Measurements from ENCODE around the gene PAX2. TPM values are rescaled to one million over a fixed set of nuclear protein-coding genes. Genes with fewer than 3 reads are reported as not detected.

PAX2 gene
- total and polyA plus RNA-seq, 9 donors: 0.05 TPM; not detected in 8

DNA sequence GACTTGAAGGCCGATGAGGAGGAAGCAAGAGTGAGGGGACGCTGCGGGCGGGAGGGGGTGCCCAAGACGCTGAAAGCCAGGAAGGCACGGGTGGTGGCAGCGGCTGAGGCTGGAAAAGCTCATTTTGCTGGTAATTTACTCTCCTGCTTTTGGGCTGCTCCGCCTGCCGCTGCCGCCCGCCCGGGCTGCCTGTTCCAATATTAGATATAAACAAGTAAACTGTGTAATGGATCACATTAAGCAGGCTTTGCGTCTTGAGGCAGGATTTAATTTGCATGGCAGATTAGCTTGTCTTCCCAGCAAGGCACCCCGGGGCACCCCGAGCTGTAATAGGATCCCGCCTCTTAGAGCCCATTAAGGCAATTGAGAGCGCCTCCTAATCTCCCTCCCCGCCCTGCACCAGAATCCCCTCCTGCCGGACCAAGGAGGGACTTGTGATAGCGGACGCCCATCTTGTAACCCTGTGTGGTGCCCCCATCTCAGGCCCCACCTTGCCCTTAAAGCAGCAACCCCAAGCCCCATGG, 121.3 kb downstream of the PAX2 start:
- Histone ChIP-seq H3K27ac (ENCODE audit: low read length) (no peak overlapping the region), H3K36me3 (ENCODE audit: control insufficient read depth, insufficient read depth, low read length) (no peaks in the 10 kb centered on the region), H3K4me1 (ENCODE audit: control insufficient read depth, insufficient read depth, low read length) (peaks cover 5% of the 10 kb centered on the region), H3K27me3 (ENCODE audit: control insufficient read depth, insufficient read depth, low read length) (peaks cover 23% of the 10 kb centered on the region), H3K4me3 (ENCODE audit: low read length) (no peak overlapping the region), H3K9me3 (replicated peaks; ENCODE audit: control insufficient read depth, low read depth, low read length) (no peaks in the 10 kb centered on the region)
- WGBS (ENCODE audit: insufficient coverage): 12% methylated on average over 12 of the region's 21 CpGs
- DNase-seq: no peak

DNA sequence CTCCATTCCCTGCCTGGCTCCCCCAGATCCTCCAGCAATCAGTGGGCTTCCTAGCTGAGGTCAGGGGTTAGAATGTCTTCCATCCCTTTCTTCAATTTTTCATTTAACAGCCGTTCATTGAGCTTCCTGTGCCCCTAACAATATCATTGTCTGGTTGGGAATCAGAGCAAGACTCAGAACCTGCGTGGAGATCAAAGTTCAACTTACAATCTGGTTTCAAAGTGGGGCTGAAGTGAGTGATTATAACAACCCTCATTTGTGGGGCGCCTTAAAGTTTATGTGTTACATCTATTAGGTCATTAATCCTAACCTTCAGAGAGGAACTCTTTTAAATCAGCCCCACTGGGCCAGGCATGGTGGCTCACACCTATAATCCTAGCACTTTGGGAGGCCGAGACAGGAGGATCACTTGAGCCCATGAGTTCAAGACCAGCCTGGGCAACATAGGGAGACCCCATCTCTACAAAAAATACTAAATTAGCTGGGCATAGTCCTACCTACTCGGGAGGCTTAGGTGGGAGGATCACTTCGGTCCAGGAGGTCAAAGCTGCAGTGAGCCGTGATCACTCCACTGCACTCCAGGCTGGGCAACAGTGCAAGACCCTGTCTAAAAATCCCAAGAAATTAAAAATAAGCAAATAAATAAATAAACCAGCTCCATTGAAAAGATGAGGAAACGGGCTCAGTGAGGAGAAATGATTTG, 122.0 kb downstream of the PAX2 start:
- Histone ChIP-seq H3K36me3 (ENCODE audit: control insufficient read depth, insufficient read depth, low read length) (no peaks in the 10 kb centered on the region), H3K4me1 (ENCODE audit: control insufficient read depth, insufficient read depth, low read length) (peaks cover 5% of the 10 kb centered on the region), H3K27me3 (ENCODE audit: control insufficient read depth, insufficient read depth, low read length) (peaks cover 22% of the 10 kb centered on the region), H3K9me3 (replicated peaks; ENCODE audit: control insufficient read depth, low read depth, low read length) (no peaks in the 10 kb centered on the region), H3K27ac (ENCODE audit: low read length) (no peak overlapping the region), H3K4me3 (ENCODE audit: low read length) (no peak overlapping the region)
- WGBS (ENCODE audit: insufficient coverage): 100% methylated on average over 1 of the region's 8 CpGs
- DNase-seq: no peak

DNA sequence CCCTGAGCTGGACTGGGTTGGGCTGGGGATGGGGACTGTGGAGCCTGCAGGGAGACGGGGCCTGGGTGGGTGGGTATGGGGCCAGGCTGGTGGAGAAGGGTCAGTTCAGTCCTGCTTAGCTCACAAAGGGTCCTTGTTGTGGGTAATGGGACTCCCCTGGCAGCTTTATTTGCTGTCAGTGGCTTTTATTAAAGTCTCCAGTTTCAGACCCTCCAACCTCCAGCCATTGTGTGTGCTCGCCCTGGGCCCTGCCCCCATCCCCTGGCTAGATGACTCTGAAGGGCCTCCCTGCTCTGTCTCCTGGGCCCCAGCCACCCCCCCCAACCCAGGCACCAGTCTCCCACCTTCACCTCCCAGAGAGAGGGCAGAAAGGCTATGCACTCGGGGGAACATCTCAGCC, 123.0 kb downstream of the PAX2 start:
- no peak overlapping the region for H3K27ac ChIP-seq (ENCODE audit: low read length)
- peaks cover 5% of the 10 kb centered on the region for H3K4me1 ChIP-seq (ENCODE audit: control insufficient read depth, insufficient read depth, low read length)
- H3K36me3 ChIP-seq (ENCODE audit: control insufficient read depth, insufficient read depth, low read length): no peaks in the 10 kb centered on the region
- no peak overlapping the region for H3K4me3 ChIP-seq (ENCODE audit: low read length)
- H3K27me3 ChIP-seq (ENCODE audit: control insufficient read depth, insufficient read depth, low read length): peaks cover 19% of the 10 kb centered on the region
- H3K9me3 ChIP-seq (replicated peaks; ENCODE audit: control insufficient read depth, low read depth, low read length): no peaks in the 10 kb centered on the region
- no peak for DNase-seq
- 50% methylated on average over 2 of the region's 3 CpGs for WGBS (ENCODE audit: insufficient coverage)

DNA sequence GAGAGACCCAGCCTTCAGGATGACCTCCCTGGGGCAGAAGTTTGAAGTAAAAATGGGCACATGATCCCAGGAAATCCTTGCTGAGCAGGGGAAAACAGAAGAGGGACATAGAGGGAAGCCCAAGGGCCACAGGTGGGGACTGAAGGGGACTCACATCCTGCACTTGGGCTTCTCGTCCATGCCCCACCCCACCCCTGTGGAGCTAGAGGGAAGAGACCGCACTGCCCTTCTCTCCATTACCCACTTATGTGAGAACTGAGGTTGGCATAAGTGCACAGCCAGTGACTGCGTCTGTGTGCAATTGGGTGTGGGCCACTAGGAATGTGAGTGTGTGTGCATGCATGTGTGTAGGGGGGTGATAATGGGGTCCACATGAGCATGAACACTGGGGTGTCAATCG, 124.0 kb downstream of the PAX2 start:
- H3K9me3 ChIP-seq (replicated peaks; ENCODE audit: control insufficient read depth, low read depth, low read length): no peaks in the 10 kb centered on the region
- 83% methylated on average over 2 of the region's 4 CpGs for WGBS (ENCODE audit: insufficient coverage)
- H3K27me3 ChIP-seq (ENCODE audit: control insufficient read depth, insufficient read depth, low read length): peaks cover 19% of the 10 kb centered on the region
- H3K36me3 ChIP-seq (ENCODE audit: control insufficient read depth, insufficient read depth, low read length): no peaks in the 10 kb centered on the region
- DNase-seq: no peak
- no peak overlapping the region for H3K4me3 ChIP-seq (ENCODE audit: low read length)
- peaks cover 5% of the 10 kb centered on the region for H3K4me1 ChIP-seq (ENCODE audit: control insufficient read depth, insufficient read depth, low read length)
- no peak overlapping the region for H3K27ac ChIP-seq (ENCODE audit: low read length)

DNA sequence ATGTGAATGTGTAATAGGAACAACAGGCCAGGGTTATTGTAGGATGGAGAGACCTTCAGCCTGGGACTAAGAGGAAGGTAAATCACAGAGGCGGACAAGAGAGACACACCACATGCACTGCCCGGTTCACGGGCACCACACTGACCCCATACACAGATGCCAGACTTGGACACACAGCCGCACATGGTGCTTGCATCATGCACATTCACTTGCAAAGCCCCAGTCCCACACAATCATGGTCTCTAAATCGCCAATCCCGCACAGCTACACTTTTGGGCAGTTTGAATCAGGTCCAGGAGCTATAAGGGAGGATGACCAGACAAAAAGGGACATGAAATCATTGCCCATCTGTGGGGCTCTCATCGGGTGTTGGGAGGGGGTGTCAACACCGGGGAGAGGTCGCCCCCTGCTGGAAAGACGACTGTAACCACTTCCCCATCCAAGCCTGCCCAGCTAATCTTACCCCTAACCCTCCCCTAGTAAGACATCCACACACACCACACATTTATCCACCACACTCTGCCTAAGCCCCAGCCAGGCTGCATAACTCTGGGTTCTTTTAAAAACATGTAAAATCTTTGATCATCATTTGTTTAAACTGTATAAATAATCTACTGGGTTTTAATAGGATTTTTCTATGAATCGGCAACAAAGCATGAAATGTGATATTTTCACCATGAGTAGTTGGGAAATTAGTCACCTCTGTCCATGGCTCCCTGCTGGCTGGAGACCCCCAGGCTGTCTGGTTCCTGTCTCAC, 126.8 kb downstream of the PAX2 start:
- H3K9me3 ChIP-seq (replicated peaks; ENCODE audit: control insufficient read depth, low read depth, low read length): no peaks in the 10 kb centered on the region
- no peaks in the 10 kb centered on the region for H3K36me3 ChIP-seq (ENCODE audit: control insufficient read depth, insufficient read depth, low read length)
- H3K4me3 ChIP-seq (ENCODE audit: low read length): no peak overlapping the region
- H3K4me1 ChIP-seq (ENCODE audit: control insufficient read depth, insufficient read depth, low read length): no peaks in the 10 kb centered on the region
- WGBS (ENCODE audit: insufficient coverage): 35% methylated on average over 4 of the region's 11 CpGs
- no peak overlapping the region for H3K27ac ChIP-seq (ENCODE audit: low read length)
- no peak for DNase-seq
- peaks cover 7% of the 10 kb centered on the region for H3K27me3 ChIP-seq (ENCODE audit: control insufficient read depth, insufficient read depth, low read length)

DNA sequence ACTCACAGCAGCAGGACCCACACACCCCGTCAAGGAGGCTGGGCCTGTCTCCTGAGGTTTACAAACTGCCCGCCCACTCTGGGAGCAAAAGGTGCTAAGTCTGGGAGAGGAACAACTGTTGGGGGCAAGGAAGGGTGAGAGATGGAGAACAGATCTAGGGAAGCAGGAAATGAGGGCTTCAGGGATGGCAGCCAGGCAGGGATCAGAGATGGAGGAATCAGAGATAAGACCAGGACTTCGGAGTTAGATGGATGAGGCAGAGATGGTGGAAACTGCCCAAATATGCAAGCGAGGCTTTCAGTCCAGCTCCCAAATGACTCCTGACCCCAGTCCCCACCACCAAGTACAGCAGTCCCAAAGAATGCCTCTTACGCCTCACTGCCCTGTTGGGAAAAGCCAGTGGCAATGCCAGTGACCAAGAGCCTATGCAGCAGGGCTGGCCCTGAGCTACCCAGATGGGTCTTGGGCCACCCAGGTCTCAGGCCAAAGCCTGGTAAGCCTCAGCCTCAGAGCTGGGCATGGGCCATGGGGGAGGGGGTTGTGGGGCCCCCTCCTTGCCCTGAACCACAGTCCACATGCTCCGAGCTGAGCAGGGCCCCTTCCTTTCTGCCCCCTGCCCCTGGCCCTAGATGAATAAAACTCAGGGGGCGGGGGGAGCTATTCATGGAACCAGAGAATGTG, 127.9 kb downstream of the PAX2 start:
- Histone ChIP-seq H3K4me3 (ENCODE audit: low read length) (no peak overlapping the region), H3K36me3 (ENCODE audit: control insufficient read depth, insufficient read depth, low read length) (no peaks in the 10 kb centered on the region), H3K9me3 (replicated peaks; ENCODE audit: control insufficient read depth, low read depth, low read length) (no peaks in the 10 kb centered on the region), H3K4me1 (ENCODE audit: control insufficient read depth, insufficient read depth, low read length) (peaks cover 2% of the 10 kb centered on the region), H3K27me3 (ENCODE audit: control insufficient read depth, insufficient read depth, low read length) (peaks cover 8% of the 10 kb centered on the region), H3K27ac (ENCODE audit: low read length) (no peak overlapping the region)
- 33% methylated on average over 2 of the region's 7 CpGs for WGBS (ENCODE audit: insufficient coverage)
- DNase-seq: no peak

DNA sequence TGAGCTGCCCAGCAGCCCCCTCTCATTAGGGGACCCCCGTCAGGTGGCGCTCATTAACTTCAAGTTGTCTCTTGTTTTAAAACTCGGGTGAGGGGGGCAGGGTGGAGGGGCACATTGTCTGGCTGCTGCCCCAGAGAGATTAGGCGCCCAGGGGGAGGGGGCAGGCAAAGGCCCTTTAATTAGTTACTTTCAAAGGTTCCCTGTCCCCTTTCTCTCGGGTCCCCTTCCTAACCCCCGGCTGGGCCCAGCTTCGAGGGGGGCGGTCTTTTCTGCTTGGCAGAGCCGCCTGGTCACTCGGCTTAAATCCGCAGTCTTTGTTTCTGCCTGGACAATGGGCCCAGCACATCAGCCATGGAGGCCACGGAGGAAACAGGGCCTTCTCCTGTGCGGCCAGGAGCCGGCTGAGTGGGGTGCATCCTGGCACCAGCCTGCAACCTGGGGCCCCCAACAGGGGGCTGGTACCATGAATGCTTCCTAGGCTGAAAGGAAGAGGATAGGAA, 128.5 kb downstream of the PAX2 start:
- peaks cover 7% of the 10 kb centered on the region for H3K4me1 ChIP-seq (ENCODE audit: control insufficient read depth, insufficient read depth, low read length)
- DNase-seq: no peak
- H3K9me3 ChIP-seq (replicated peaks; ENCODE audit: control insufficient read depth, low read depth, low read length): no peaks in the 10 kb centered on the region
- no peak overlapping the region for H3K4me3 ChIP-seq (ENCODE audit: low read length)
- WGBS (ENCODE audit: insufficient coverage): 43% methylated on average over 8 of the region's 14 CpGs
- no peak overlapping the region for H3K27ac ChIP-seq (ENCODE audit: low read length)
- no peaks in the 10 kb centered on the region for H3K36me3 ChIP-seq (ENCODE audit: control insufficient read depth, insufficient read depth, low read length)
- peaks cover 8% of the 10 kb centered on the region for H3K27me3 ChIP-seq (ENCODE audit: control insufficient read depth, insufficient read depth, low read length)

DNA sequence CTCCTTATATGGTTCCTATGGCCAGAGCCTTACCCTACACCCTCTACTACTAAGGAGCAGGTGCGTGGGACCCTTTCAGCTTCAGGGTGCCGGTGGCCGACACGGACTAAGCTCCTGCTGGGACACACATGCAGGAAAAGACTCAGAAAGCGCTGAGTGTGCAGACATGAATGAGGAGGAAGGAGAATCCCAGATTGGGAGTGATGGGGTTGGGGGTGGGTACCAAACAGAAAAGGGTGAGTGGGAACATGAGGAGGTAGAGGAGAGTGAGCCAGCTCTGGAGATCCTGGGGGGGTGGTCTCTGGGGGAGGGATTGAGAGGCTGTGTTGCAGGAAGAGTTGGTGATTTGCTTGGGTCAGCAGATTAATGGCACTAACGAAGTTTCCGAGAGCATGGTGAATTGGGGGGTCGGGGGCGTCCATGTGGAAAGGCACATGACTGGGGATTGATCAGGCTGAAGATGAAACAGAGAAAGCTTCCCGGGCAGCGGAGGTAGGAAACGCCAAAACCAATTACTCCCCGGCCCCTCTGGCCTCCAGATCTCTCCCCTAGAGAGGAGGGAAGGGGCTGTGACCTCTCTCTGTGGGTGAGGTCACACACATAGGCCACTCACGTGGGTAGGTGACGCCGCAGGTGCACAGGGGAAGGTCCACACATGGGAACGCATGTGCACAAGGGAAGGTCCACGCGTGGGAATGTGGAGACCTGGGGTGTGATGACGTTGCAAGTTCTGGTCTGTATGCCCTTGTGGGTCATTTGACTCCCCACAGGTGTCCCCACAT, 129.5 kb downstream of the PAX2 start:
- no peaks in the 10 kb centered on the region for H3K36me3 ChIP-seq (ENCODE audit: control insufficient read depth, insufficient read depth, low read length)
- no peaks in the 10 kb centered on the region for H3K9me3 ChIP-seq (replicated peaks; ENCODE audit: control insufficient read depth, low read depth, low read length)
- no peak for DNase-seq
- 66% methylated on average over 8 of the region's 20 CpGs for WGBS (ENCODE audit: insufficient coverage)
- no peak overlapping the region for H3K27ac ChIP-seq (ENCODE audit: low read length)
- peaks cover 17% of the 10 kb centered on the region for H3K4me1 ChIP-seq (ENCODE audit: control insufficient read depth, insufficient read depth, low read length)
- H3K27me3 ChIP-seq (ENCODE audit: control insufficient read depth, insufficient read depth, low read length): peaks cover 8% of the 10 kb centered on the region
- no peak overlapping the region for H3K4me3 ChIP-seq (ENCODE audit: low read length)

DNA sequence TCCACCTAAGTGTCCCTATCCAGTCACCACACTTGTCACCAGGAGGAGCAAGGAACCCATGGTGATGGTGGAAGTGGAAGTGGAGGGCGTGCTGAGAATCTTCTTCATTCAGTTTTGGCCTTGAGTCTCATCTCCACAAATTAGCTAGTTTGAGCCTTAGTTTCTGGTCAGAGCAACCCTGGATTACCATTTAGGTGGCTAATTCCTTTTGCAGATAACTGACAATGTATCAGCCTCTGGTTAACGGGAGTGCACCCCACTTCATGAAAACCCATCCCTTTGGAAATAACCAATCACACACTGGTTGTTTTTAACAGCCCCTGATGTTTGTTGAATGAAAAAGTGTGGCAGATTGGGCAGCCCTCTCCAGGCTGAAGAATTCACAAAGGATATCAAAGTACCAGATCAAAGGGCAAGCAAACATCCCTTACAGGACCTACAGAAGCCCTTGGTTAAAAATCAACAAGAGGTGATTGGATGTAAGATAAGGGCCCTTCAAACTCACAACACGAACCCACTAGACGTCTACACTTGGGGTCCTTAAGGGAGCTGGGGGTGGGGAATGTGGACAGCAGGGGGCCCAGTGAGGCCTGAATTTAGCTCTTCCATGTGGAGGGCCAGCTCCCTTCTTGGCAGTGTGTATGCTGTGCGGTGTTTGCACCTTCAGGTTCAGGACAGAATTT, 130.2 kb downstream of the PAX2 start:
- H3K27me3 ChIP-seq (ENCODE audit: control insufficient read depth, insufficient read depth, low read length): peaks cover 8% of the 10 kb centered on the region

More for the DNA sequence above, 130.2 kb downstream of the PAX2 start:
- Histone ChIP-seq H3K9me3 (replicated peaks; ENCODE audit: control insufficient read depth, low read depth, low read length) (no peaks in the 10 kb centered on the region), H3K4me1 (ENCODE audit: control insufficient read depth, insufficient read depth, low read length) (peaks cover 24% of the 10 kb centered on the region), H3K36me3 (ENCODE audit: control insufficient read depth, insufficient read depth, low read length) (no peaks in the 10 kb centered on the region), H3K27ac (ENCODE audit: low read length) (no peak overlapping the region), H3K4me3 (ENCODE audit: low read length) (no peak overlapping the region)
- DNase-seq: no peak
- WGBS (ENCODE audit: insufficient coverage): no CpG with 5 or more reads among the region's 5 CpGs

All from muscle of leg (tissue), 11 donors.